ENCODE measurements around the gene TTPAL.

DNA sequence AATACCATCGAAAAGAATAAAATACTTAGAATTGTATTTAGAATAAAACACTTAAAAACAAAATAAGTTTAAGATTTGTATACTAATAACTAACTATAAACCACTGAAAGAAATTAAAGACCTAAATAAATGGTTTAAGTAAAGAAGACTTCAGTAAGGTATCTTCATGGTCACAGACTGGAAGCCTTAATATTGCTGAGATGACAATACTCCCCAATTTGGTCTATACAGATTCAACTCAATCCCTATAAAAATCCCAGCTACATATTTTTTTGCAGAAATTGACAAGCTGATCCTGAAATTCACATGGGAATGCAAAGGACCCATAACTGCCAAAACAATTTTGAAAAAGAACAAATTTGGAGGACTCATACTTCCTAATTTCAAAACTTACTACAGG lies 27.3 kb downstream of the TTPAL start:
- TF ChIP-seq HDGF (IDR thresholded peaks at IDR 0.05; ENCODE audit: borderline replicate concordance) (no peak), TARDBP (IDR thresholded peaks at IDR 0.05) (no peak), BHLHE40 (IDR thresholded peaks at IDR 0.05; ENCODE audit: borderline replicate concordance) (no peak), SP1 (IDR thresholded peaks at IDR 0.05) (no peak), SUZ12 (IDR thresholded peaks at IDR 0.05) (no peak), ARNT (IDR thresholded peaks at IDR 0.05) (no peak), FOXA1 (IDR thresholded peaks at IDR 0.05) (no peak), CTBP1 (IDR thresholded peaks at IDR 0.05; ENCODE audit: borderline replicate concordance) (no peak), NFRKB (IDR thresholded peaks at IDR 0.05) (no peak), ELF4 (IDR thresholded peaks at IDR 0.05) (no peak)

Measured in HEK293T (cell line).